Ascending aorta (tissue), 2 donors: ENCODE measurements around the gene KRTAP9-6. TPM values are rescaled to one million over a fixed set of nuclear protein-coding genes. Genes with fewer than 3 reads are reported as not detected.

Experiments
- DNase-seq, 2 donors: peaks; one replicate each; pipeline ENCODE4 v3.0.0-alpha.2; 2019; ENCODE audit warnings: low spot score in 2 of 2
- H3K27ac ChIP-seq, 2 donors: fragments of 200-600 bp; sonication (generic); one replicate each; pipeline ENCODE4 v1.5.1; 2016 to 2017; ENCODE audit warnings: mild to moderate bottlenecking in 1 of 2
- H3K27me3 ChIP-seq: fragments of 200-600 bp; sonication (generic); one replicate; pipeline ENCODE4 v1.5.1; 2017
- H3K36me3 ChIP-seq, 2 donors: fragments of 200-600 bp; sonication (generic); one replicate each; pipeline ENCODE4 v1.5.1; 2016
- H3K4me1 ChIP-seq, 2 donors: fragments of 200-600 bp; sonication (generic); one replicate each; pipeline ENCODE4 v1.5.1; 2016 to 2017; ENCODE audit warnings: mild to moderate bottlenecking in 1 of 2
- H3K4me3 ChIP-seq, 2 donors: fragments of 200-600 bp; sonication (generic); one replicate each; pipeline ENCODE4 v1.5.1; 2016 to 2017; ENCODE audit warnings: mild to moderate bottlenecking in 1 of 2
- H3K9me3 ChIP-seq, 2 donors: fragments of 200-600 bp; sonication (generic); one replicate each; pipeline ENCODE4 v1.5.1; 2016
- CTCF ChIP-seq, 3 experiments: fragments of 200-600 bp in 2 of 3; fragments of 450-650 bp in 1 of 3; sonication (generic) in 2 of 3; IDR thresholded peaks; one replicate each; pipeline ENCODE4 v1.5.1; 2016 to 2019; ENCODE audit warnings: antibody characterized with exemption in 3 of 3, mild to moderate bottlenecking in 1 of 3, moderate library complexity in 1 of 3
- intact Hi-C: fragments of 100-400 bp; cut with DNase I; formaldehyde crosslinking; loops from one replicate; pipeline ENCODE4 v1.15.1; 2023
- total RNA-seq: library from RNA; depleted of rRNA; stranded (reverse); fragments of >200 nt; gene quantifications from one replicate; pipeline ENCODE4 v1.1.0, GENCODE V29; 2016

Gene KRTAP9-6
- total RNA-seq, 1 donor from 2014 or later = not detected

DNA sequence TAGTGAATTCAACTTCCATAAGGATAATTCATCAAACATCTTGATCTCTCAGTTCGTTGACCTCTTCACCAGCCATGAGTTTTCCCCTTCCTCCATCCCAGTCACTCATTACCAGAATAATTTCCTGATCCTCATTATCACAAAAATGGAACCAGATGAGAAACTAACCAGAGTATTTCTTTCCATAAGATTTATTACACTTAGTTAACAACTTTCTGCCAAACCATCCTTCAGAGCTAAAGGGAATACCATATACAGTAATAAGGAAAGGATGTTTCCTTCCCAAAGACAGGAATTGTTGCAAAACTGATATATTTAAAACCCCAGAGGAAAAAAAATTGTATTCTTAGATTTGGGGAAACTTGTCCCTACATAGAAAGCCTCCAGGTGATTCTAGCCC is 28.8 kb downstream of the KRTAP9-6 start:
- intact Hi-C loops = no loop called here
- Histone ChIP-seq H3K36me3 (no peaks in the 10 kb centered on the region), H3K4me3 (no peak overlapping the region), H3K9me3 (no peaks in the 10 kb centered on the region), H3K27me3 (no peaks in the 10 kb centered on the region), H3K27ac (no peak overlapping the region), H3K4me1 (no peaks in the 10 kb centered on the region)
- no peak for TF ChIP-seq CTCF (IDR thresholded peaks at IDR 0.05)
- no peak for DNase-seq

DNA sequence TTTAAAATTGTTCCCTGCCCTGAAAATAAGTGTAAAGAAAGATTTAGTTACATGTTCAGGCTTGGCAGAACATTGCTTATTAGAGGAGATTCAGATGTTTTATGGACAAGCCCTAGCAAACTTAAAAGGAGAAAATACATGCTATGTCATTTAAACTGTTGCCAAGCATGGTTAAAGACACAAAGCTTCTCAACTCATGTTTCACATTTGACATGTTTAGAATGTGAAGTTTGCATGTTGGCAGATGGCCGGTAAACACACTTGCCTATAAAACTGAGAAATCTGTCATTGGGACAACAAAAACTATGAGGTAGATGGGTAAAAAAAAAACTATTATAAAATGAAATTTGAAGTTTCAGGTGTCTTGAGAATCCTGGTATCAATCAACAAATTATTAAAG is 31.7 kb downstream of the KRTAP9-6 start:
- Histone ChIP-seq H3K36me3 (no peaks in the 10 kb centered on the region), H3K9me3 (peaks cover 0 to 4% of the 10 kb centered on the region in 2 donors), H3K27ac (no peak overlapping the region), H3K27me3 (no peaks in the 10 kb centered on the region), H3K4me3 (no peak overlapping the region), H3K4me1 (no peaks in the 10 kb centered on the region)
- no peak for TF ChIP-seq CTCF (IDR thresholded peaks at IDR 0.05)
- intact Hi-C loops = no loop called here
- no peak for DNase-seq

- Histone ChIP-seq H3K4me1 (no peaks in the 10 kb centered on the region), H3K36me3 (no peaks in the 10 kb centered on the region), H3K4me3 (no peak overlapping the region), H3K27me3 (no peaks in the 10 kb centered on the region), H3K9me3 (peaks cover 0 to 4% of the 10 kb centered on the region in 2 donors), H3K27ac (no peak overlapping the region)
- no peak for TF ChIP-seq CTCF (IDR thresholded peaks at IDR 0.05)
- no peak for DNase-seq
- intact Hi-C loops = no loop called here
Observed at GRCh38 chr17:41298458-41299135, 33.4 kb downstream of the KRTAP9-6 start.

GRCh38 chr17:41301204-41301790 is 36.1 kb downstream of the KRTAP9-6 start:
- H3K4me1 ChIP-seq = no peaks in the 10 kb centered on the region
- H3K27me3 ChIP-seq = no peaks in the 10 kb centered on the region
- no peak for TF ChIP-seq CTCF (IDR thresholded peaks at IDR 0.05)
- peaks cover 0 to 4% of the 10 kb centered on the region in 2 donors for H3K9me3 ChIP-seq
- H3K4me3 ChIP-seq = no peak overlapping the region
- intact Hi-C loops = no loop called here
- H3K36me3 ChIP-seq = no peaks in the 10 kb centered on the region
- H3K27ac ChIP-seq = no peak overlapping the region
- DNase-seq = no peak

- Histone ChIP-seq H3K27me3 (no peaks in the 10 kb centered on the region), H3K4me1 (no peaks in the 10 kb centered on the region), H3K36me3 (no peaks in the 10 kb centered on the region), H3K4me3 (no peak within 1 kb of the TSS), H3K9me3 (peaks cover 0 to 4% of the 10 kb centered on the region in 2 donors), H3K27ac (no peak within 1 kb of the TSS)
- TF ChIP-seq CTCF (IDR thresholded peaks at IDR 0.05) = no peak
- intact Hi-C loops = no loop called here
- DNase-seq = no peak
Observed at GRCh38 chr17:41301916-41302901, 37.0 kb downstream of the KRTAP9-6 start, which contains the start of gene KRTAP29-1. Gene KRTAP29-1 (minus strand): TSS chr17:41302851. CDS start chr17:41302851, 0 bp downstream.
